ENCODE data around the gene MPZL1.

The MPZL1 gene

DNA sequence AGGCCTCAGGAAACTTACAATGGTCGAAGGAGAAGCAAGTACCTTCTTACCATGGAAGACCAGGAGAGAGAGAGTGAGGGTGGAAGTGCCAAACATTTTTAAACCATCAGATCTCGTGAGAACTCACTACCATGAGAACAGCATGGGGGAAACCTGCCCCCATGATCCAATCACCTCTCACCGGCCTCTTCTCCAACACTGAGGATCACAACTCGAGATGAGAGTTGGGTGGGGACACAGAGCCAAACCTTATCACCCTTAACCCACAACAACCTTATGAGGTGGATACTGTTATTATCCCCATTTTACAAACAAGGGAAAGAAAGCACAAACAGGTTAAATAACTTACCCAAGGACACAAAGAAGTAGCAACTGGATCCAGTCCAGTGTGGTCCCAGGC, 80.5 kb downstream of the MPZL1 start:
- TF ChIP-seq YY1 (IDR thresholded peaks at IDR 0.05; ENCODE audit: low read depth), result no peak
- TF ChIP-seq, protein P1, sequence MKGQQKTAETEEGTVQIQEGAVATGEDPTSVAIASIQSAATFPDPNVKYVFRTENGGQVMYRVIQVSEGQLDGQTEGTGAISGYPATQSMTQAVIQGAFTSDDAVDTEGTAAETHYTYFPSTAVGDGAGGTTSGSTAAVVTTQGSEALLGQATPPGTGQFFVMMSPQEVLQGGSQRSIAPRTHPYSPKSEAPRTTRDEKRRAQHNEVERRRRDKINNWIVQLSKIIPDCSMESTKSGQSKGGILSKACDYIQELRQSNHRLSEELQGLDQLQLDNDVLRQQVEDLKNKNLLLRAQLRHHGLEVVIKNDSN (IDR thresholded peaks at IDR 0.05), result no peak
- no peak for TF ChIP-seq NFIC (IDR thresholded peaks at IDR 0.05)
- TF ChIP-seq RAD21 (IDR thresholded peaks at IDR 0.05; ENCODE audit: low read depth), result no peak
- no peak for TF ChIP-seq EGR1 (IDR thresholded peaks at IDR 0.05)
- TF ChIP-seq, protein P2, sequence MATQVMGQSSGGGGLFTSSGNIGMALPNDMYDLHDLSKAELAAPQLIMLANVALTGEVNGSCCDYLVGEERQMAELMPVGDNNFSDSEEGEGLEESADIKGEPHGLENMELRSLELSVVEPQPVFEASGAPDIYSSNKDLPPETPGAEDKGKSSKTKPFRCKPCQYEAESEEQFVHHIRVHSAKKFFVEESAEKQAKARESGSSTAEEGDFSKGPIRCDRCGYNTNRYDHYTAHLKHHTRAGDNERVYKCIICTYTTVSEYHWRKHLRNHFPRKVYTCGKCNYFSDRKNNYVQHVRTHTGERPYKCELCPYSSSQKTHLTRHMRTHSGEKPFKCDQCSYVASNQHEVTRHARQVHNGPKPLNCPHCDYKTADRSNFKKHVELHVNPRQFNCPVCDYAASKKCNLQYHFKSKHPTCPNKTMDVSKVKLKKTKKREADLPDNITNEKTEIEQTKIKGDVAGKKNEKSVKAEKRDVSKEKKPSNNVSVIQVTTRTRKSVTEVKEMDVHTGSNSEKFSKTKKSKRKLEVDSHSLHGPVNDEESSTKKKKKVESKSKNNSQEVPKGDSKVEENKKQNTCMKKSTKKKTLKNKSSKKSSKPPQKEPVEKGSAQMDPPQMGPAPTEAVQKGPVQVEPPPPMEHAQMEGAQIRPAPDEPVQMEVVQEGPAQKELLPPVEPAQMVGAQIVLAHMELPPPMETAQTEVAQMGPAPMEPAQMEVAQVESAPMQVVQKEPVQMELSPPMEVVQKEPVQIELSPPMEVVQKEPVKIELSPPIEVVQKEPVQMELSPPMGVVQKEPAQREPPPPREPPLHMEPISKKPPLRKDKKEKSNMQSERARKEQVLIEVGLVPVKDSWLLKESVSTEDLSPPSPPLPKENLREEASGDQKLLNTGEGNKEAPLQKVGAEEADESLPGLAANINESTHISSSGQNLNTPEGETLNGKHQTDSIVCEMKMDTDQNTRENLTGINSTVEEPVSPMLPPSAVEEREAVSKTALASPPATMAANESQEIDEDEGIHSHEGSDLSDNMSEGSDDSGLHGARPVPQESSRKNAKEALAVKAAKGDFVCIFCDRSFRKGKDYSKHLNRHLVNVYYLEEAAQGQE (IDR thresholded peaks at IDR 0.05; ENCODE audit: low read depth), result no peak
- TF ChIP-seq EP300 (IDR thresholded peaks at IDR 0.05; ENCODE audit: borderline replicate concordance), result no peak
- no peak for TF ChIP-seq FOXM1 (IDR thresholded peaks at IDR 0.05; ENCODE audit: borderline replicate concordance, low read depth)
- TF ChIP-seq CEBPB (IDR thresholded peaks at IDR 0.05), result no peak
- no peak for TF ChIP-seq TCF12 (IDR thresholded peaks at IDR 0.05; ENCODE audit: low read depth)
- no peak for TF ChIP-seq TAF1 (IDR thresholded peaks at IDR 0.05; ENCODE audit: low read depth)

GRCh38 chr1:167803358-167804207, 81.8 kb downstream of the MPZL1 start:
- TF ChIP-seq ZBTB7A (IDR thresholded peaks at IDR 0.05; ENCODE audit: low read depth) (no peak), TAF1 (IDR thresholded peaks at IDR 0.05; ENCODE audit: low read depth) (no peak), TEAD4 (IDR thresholded peaks at IDR 0.05) (no peak), CREB1 (IDR thresholded peaks at IDR 0.05; ENCODE audit: low read depth) (no peak), EP300 (IDR thresholded peaks at IDR 0.05; ENCODE audit: borderline replicate concordance) (no peak), NFIC (IDR thresholded peaks at IDR 0.05) (peak; percentile 41; the same call in 1 of the 2 replicates), FOXM1 (IDR thresholded peaks at IDR 0.05; ENCODE audit: borderline replicate concordance, low read depth) (no peak), YY1 (IDR thresholded peaks at IDR 0.05; ENCODE audit: low read depth) (0 out of 2 replicates have a peak, but pooled peaks have one; percentile 44), RAD21 (IDR thresholded peaks at IDR 0.05; ENCODE audit: low read depth) (peak; percentile 84), EGR1 (IDR thresholded peaks at IDR 0.05) (no peak), TCF12 (IDR thresholded peaks at IDR 0.05; ENCODE audit: low read depth) (0 out of 2 replicates have a peak, but pooled peaks have one; percentile 31), CEBPB (IDR thresholded peaks at IDR 0.05) (no peak)
- TF ChIP-seq, protein P2 (IDR thresholded peaks at IDR 0.05; ENCODE audit: low read depth), result no peak
- TF ChIP-seq, protein P1 (IDR thresholded peaks at IDR 0.05), result peak; percentile 45; the same call in 1 of the 2 replicates
- TF ChIP-seq, protein P3, sequence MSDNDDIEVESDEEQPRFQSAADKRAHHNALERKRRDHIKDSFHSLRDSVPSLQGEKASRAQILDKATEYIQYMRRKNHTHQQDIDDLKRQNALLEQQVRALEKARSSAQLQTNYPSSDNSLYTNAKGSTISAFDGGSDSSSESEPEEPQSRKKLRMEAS (IDR thresholded peaks at IDR 0.05), result peak; percentile 57

DNA sequence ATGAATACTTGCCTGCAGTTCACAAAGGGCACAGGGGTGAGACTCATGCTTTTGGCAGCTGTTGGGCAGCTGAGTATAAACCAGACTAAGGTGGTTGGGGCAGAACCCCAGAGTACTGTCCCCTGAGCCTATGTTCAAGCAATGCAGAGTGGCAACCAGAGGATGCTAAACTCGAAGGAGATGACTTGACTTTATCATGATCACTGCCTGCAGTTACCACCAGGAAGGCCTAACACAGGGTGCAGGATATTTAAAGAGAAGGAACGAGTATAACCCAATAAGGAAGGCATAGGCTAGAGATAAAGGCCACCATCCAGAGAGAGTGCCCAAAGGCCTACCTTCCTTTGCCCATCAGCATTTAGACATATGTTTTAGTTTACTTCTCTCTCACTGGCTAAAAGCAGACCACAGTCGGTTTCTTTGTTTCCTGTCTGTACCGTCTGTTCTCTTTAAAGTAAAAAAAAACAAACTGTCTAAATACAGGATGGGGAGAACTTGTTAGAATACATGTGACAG, 83.3 kb downstream of the MPZL1 start:
- TF ChIP-seq, protein P2 (IDR thresholded peaks at IDR 0.05; ENCODE audit: low read depth), result no peak
- TF ChIP-seq RAD21 (IDR thresholded peaks at IDR 0.05; ENCODE audit: low read depth), result no peak
- no peak for TF ChIP-seq TAF1 (IDR thresholded peaks at IDR 0.05; ENCODE audit: low read depth)
- no peak for TF ChIP-seq TEAD4 (IDR thresholded peaks at IDR 0.05)
- TF ChIP-seq, protein P1 (IDR thresholded peaks at IDR 0.05), result no peak
- no peak for TF ChIP-seq FOXM1 (IDR thresholded peaks at IDR 0.05; ENCODE audit: borderline replicate concordance, low read depth)
- no peak for TF ChIP-seq TCF12 (IDR thresholded peaks at IDR 0.05; ENCODE audit: low read depth)
- TF ChIP-seq, protein P3 (IDR thresholded peaks at IDR 0.05), result no peak
- TF ChIP-seq CEBPB (IDR thresholded peaks at IDR 0.05), result no peak
- TF ChIP-seq NFIC (IDR thresholded peaks at IDR 0.05), result no peak
- TF ChIP-seq EP300 (IDR thresholded peaks at IDR 0.05; ENCODE audit: borderline replicate concordance), result no peak
- TF ChIP-seq CREB1 (IDR thresholded peaks at IDR 0.05; ENCODE audit: low read depth), result no peak
- no peak for TF ChIP-seq ZBTB7A (IDR thresholded peaks at IDR 0.05; ENCODE audit: low read depth)
- TF ChIP-seq EGR1 (IDR thresholded peaks at IDR 0.05), result no peak
- TF ChIP-seq YY1 (IDR thresholded peaks at IDR 0.05; ENCODE audit: low read depth), result no peak
